GM12878 (cell line): ENCODE results near the gene IL20RA. TPM values are rescaled to one million over a fixed set of nuclear protein-coding genes. Genes with fewer than 3 reads are reported as not detected.

ENCODE experiments used
- ATAC-seq: fragments of 200-7000 bp; cut with Tn5 transposase; 3 replicates; pipeline ENCODE4 v1.9.1; 2020; ENCODE audit warnings: mild to moderate bottlenecking, moderate library complexity
- BruUV-seq: library from RNA; stranded (reverse); fragments of 400-500 nt; replicated peaks from 2 replicates; lab custom pipeline; 2021; lab: Mats Ljungman, UMichigan
- CTCF ChIA-PET: fragments of 300-600 bp; sonication (Branson Sonifier 250); formaldehyde crosslinking; extraction: SDS; loops from one replicate; lab custom pipeline; 2021; ENCODE audit warnings: inconsistent platforms; lab: Yijun Ruan, JAX
- POLR2A ChIA-PET: fragments of 350-600 bp; formaldehyde crosslinking; extraction: SDS; loops from one replicate; lab custom pipeline; 2021; ENCODE audit warnings: inconsistent platforms; lab: Charles Lee
- RAD21 ChIA-PET: fragments of 300-600 bp; sonication (Branson Sonifier 250); formaldehyde crosslinking; loops from one replicate; lab custom pipeline; 2023; ENCODE audit warnings: antibody characterized with exemption; ENCODE audit not compliant: unreplicated experiment; lab: Charles Lee
- SMC1A ChIA-PET: fragments of 300-600 bp; sonication (Branson Sonifier 250); formaldehyde crosslinking; loops from one replicate; lab custom pipeline; 2023; ENCODE audit not compliant: unreplicated experiment, uncharacterized antibody; lab: Charles Lee
- DNase-seq: peaks from one replicate; pipeline ENCODE4 v3.0.0-alpha.2; 2011; ENCODE audit warnings: low read depth, low spot score
- FAIRE-seq: peaks from 3 replicates; lab custom pipeline; 2011; peaks lifted over from hg19 to GRCh38; lab: Jason Lieb, UNC
- H2AFZ ChIP-seq: 2 replicates; pipeline ENCODE4 v1.6.0; 2011; ENCODE audit warnings: low read depth, low read length, control low read depth; ENCODE audit not compliant: control insufficient read depth
- H3K27ac ChIP-seq: 2 replicates; pipeline ENCODE4 v1.5.1; 2011; ENCODE audit warnings: control low read depth; ENCODE audit not compliant: control insufficient read depth, insufficient read depth
- H3K27me3 ChIP-seq, 2 experiments: replicated peaks in 1 of 2; 2 replicates each; pipeline versions ENCODE4 v1.6.0 to v1.6.1; 2011; ENCODE audit warnings: low read length in 1 of 2; ENCODE audit not compliant: control insufficient read depth in 2 of 2, insufficient read depth in 2 of 2
- H3K36me3 ChIP-seq, 2 experiments: 2 replicates each; pipeline ENCODE4 v1.5.1; 2011; ENCODE audit warnings: low read length in 1 of 2; ENCODE audit not compliant: control insufficient read depth in 2 of 2, insufficient read depth in 2 of 2
- H3K4me1 ChIP-seq: 2 replicates; pipeline ENCODE4 v1.6.1; 2011; ENCODE audit warnings: mild to moderate bottlenecking, low read length, moderate library complexity, mixed read lengths; ENCODE audit not compliant: control insufficient read depth, insufficient read depth
- H3K4me2 ChIP-seq: 2 replicates; pipeline ENCODE4 v1.6.0; 2011; ENCODE audit warnings: control low read depth; ENCODE audit not compliant: control insufficient read depth, insufficient read depth
- H3K4me3 ChIP-seq: fragments of 200-600 bp; sonication (generic); 2 replicates; pipeline ENCODE4 v1.5.1; 2016
- H3K79me2 ChIP-seq: 2 replicates; pipeline ENCODE4 v1.6.0; 2011; ENCODE audit warnings: low read length; ENCODE audit not compliant: control insufficient read depth, insufficient read depth
- H3K9ac ChIP-seq: 2 replicates; pipeline ENCODE4 v1.8.0; 2011; ENCODE audit warnings: low read length, control low read depth, mixed read lengths; ENCODE audit not compliant: control insufficient read depth, insufficient read depth
- H3K9me3 ChIP-seq: replicated peaks from 3 replicates; pipeline ENCODE4 v1.5.1; 2011; ENCODE audit warnings: mild to moderate bottlenecking, low read length; ENCODE audit not compliant: control insufficient read depth, insufficient read depth
- H4K20me1 ChIP-seq: 2 replicates; pipeline ENCODE4 v1.6.0; 2011; ENCODE audit not compliant: control insufficient read depth, insufficient read depth
- ASH2L ChIP-seq: fragments of 300-600, 200-600 bp; sonication (generic); IDR thresholded peaks from 2 replicates; pipeline ENCODE4 v1.6.1; 2017; ENCODE audit warnings: low read depth, mild to moderate bottlenecking, borderline replicate concordance
- CEBPB ChIP-seq, 2 experiments: fragments of 150-350 bp in 1 of 2; IDR thresholded peaks; 2 replicates each; pipeline ENCODE4 v1.6.1; 2012 to 2014; ENCODE audit warnings: low read depth in 2 of 2, low read length in 2 of 2, borderline replicate concordance in 1 of 2, inconsistent platforms in 1 of 2
- EED ChIP-seq: sonication (generic); IDR thresholded peaks from 2 replicates; pipeline ENCODE4 v1.6.1; 2016; ENCODE audit warnings: antibody characterized with exemption, low read depth
- EP300 ChIP-seq, 2 experiments: fragments of 150-350 bp in 1 of 2; IDR thresholded peaks; 2 replicates each; pipeline ENCODE4 v1.6.1; 2011 to 2012; ENCODE audit warnings: low read depth in 2 of 2, low read length in 2 of 2, borderline replicate concordance in 1 of 2, improper control_type of control experiment in 1 of 2, inconsistent platforms in 1 of 2; ENCODE audit not compliant: control insufficient read depth in 1 of 2
- ESRRA ChIP-seq: IDR thresholded peaks from 2 replicates; pipeline ENCODE4 v1.6.1; 2012; ENCODE audit warnings: mild to moderate bottlenecking, low read length, improper control_type of control experiment
- HDGF ChIP-seq: fragments of 450-650 bp; IDR thresholded peaks from 2 replicates; pipeline ENCODE4 v1.6.1; 2016; ENCODE audit warnings: antibody characterized with exemption
- IKZF2 ChIP-seq, 2 experiments: fragments of 450-650 bp; IDR thresholded peaks; 2 replicates each; pipeline ENCODE4 v1.6.1; 2017; ENCODE audit warnings: mild to moderate bottlenecking in 2 of 2, moderate library complexity in 2 of 2
- NR2C1 ChIP-seq: fragments of 450-650 bp; IDR thresholded peaks from 2 replicates; pipeline ENCODE4 v1.6.1; 2017; ENCODE audit warnings: antibody characterized with exemption, mild to moderate bottlenecking, moderate library complexity
- NRF1 ChIP-seq: conservative IDR thresholded peaks from 2 replicates; pipeline ENCODE4 v1.6.1; 2011; ENCODE audit warnings: mild to moderate bottlenecking, low read depth, low read length, improper control_type of control experiment
- RCOR1 ChIP-seq: conservative IDR thresholded peaks from 2 replicates; pipeline ENCODE4 v1.6.1; 2012; ENCODE audit warnings: low read depth, low read length, improper control_type of control experiment
- RELA ChIP-seq: fragments of 450-650 bp; IDR thresholded peaks from 2 replicates; pipeline ENCODE4 v1.8.0; 2014; ENCODE audit warnings: borderline replicate concordance; ENCODE audit not compliant: partially characterized antibody
- RUNX3 ChIP-seq: IDR thresholded peaks from 2 replicates; pipeline ENCODE4 v1.6.1; 2012; ENCODE audit warnings: low read length, inconsistent platforms
- SIN3A ChIP-seq: IDR thresholded peaks from 2 replicates; pipeline ENCODE4 v1.6.1; 2012; ENCODE audit warnings: low read depth, low read length, improper control_type of control experiment
- SMARCA5 ChIP-seq: fragments of 450-650 bp; IDR thresholded peaks from 2 replicates; pipeline ENCODE4 v1.6.1; 2017; ENCODE audit warnings: mild to moderate bottlenecking
- TCF7 ChIP-seq: IDR thresholded peaks from 2 replicates; pipeline ENCODE4 v1.6.1; 2014; ENCODE audit warnings: antibody characterized with exemption, borderline replicate concordance
- ZNF24 ChIP-seq: fragments of 450-650 bp; IDR thresholded peaks from 2 replicates; pipeline ENCODE4 v1.6.1; 2017; ENCODE audit warnings: antibody characterized with exemption, mild to moderate bottlenecking
- WGBS: methylation state at CpG from one replicate; pipeline ENCODE4 v1.1.6; 2016; ENCODE audit warnings: low lambda C conversion rate; ENCODE audit not compliant: insufficient replicate concordance, insufficient coverage; ENCODE audit errors: missing lambda C conversion rate; 5-methylcytosine and 5-hydroxymethylcytosine counted together
- in situ Hi-C: fragments of 300-500 bp; cut with MboI; formaldehyde crosslinking; loops from 9 replicates; pipeline ENCODE4 v1.14.3; 2018; ENCODE audit warnings: mixed read lengths
- intact Hi-C: fragments of 100-400 bp; cut with micrococcal nuclease; formaldehyde crosslinking; loops from one replicate; pipeline ENCODE4 v1.14.2; 2022; ENCODE audit not compliant: unreplicated experiment
- polyA plus RNA-seq, 11 experiments: library from polyadenylated mRNA; depleted of rRNA in 4 of 11; unstranded in 6 of 11; stranded (reverse) in 5 of 11; fragments of >200 nt; fragmentation: Nextera tagmentation in 4 of 11; fragmentation: Illumina TruSeq in 1 of 11; extraction: Ambion mirVana in 4 of 11; extraction: Trizol in 1 of 11; gene quantifications; 1 replicate in 1 of 11; 2 replicates in 10 of 11; pipeline versions ENCODE4 v1.2.1 to v1.2.3, GENCODE V29; 2011 to 2016; ENCODE audit warnings: inconsistent platforms in 2 of 11, missing spikeins in 2 of 11, low read depth in 1 of 11
- total RNA-seq, 4 experiments: library from RNA; depleted of rRNA in 3 of 4; stranded (reverse); fragments of >200 nt in 3 of 4; fragmentation: Illumina TruSeq in 1 of 4; extraction: Trizol in 1 of 4; gene quantifications; 2 replicates each; pipeline versions ENCODE4 v1.2.1 to v1.2.3, GENCODE V29; 2013 to 2021
- TF ChIP-seq, protein P1 (sequence below): fragments of 450-650 bp; formaldehyde crosslinking; IDR thresholded peaks from 2 replicates; pipeline ENCODE4 v1.4.0; 2022; ENCODE audit warnings: mild to moderate bottlenecking, moderate library complexity
- TF ChIP-seq, protein P2 (sequence below): fragments of 450-650 bp; IDR thresholded peaks from 2 replicates; pipeline ENCODE4 v1.6.1; 2017; ENCODE audit warnings: antibody characterized with exemption, mild to moderate bottlenecking, moderate library complexity
- TF ChIP-seq, protein P3 (sequence below): IDR thresholded peaks from 2 replicates; pipeline ENCODE4 v1.6.1; 2012; ENCODE audit warnings: low read depth, low read length, improper control_type of control experiment

IL20RA gene
- total and polyA plus RNA-seq, 10 of the 15 experiments (the other 5 are each of a cell fraction or from before 2014, with no cell fraction given), result 0.02 to 0.16 (median 0.09) TPM; not detected in 3

DNA sequence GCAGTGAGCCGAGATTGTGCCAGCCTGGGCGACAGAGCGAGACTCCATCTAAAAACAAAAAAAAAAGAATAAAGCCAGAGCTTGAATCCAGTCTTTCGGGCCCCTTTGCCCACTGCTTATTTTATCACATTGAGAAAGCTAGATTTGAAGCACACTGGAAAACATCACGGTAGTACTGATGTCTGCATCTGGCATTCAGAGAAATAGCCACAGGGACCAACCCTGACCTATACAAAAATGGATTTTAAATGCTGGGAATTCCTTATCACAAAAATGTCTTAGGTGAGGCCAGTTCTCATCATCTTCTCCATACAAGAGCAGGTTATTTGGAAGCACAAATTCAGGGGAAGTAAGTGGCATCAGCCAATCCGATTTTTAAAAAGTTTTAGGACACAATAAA lies 73.2 kb downstream of the IL20RA start:
- ChIA-PET SMC1A (interaction anchor here (0.6 to 3.4 kb wide), 5 partner anchors 8 to 1575 kb away, joined by 3 to 13 read pairs (median 3); no protein-coding TSS in a partner anchor), RAD21 (interaction anchor here (1.1 to 1.4 kb wide), 3 partner anchors 123 to 666 kb away, joined by 3 read pairs; no protein-coding TSS in a partner anchor), CTCF (interaction anchor here (0.9 to 2.0 kb wide), 4 partner anchors 72 to 343 kb away, joined by 3 to 10 read pairs (median 4); no protein-coding TSS in a partner anchor), POLR2A (no interaction called here)
- Histone ChIP-seq H3K36me3 (no peaks in the 10 kb centered on the region), H3K9ac (no peak overlapping the region), H3K27ac (no peak overlapping the region), H2AFZ (no peak overlapping the region), H3K4me3 (no peak overlapping the region), H3K4me2 (no peak overlapping the region), H4K20me1 (no peaks in the 10 kb centered on the region), H3K9me3 (no peaks in the 10 kb centered on the region), H3K79me2 (no peaks in the 10 kb centered on the region), H3K27me3 (no peaks in the 10 kb centered on the region), H3K4me1 (no peaks in the 10 kb centered on the region)
- intact Hi-C loops, result no loop called here
- in situ Hi-C loops, result no loop called here
- no TSS peak for BruUV-seq
- ATAC-seq, result no peak
- 39% methylated on average over 6 of the region's 6 CpGs for WGBS
- no peak for DNase-seq
- no peak for FAIRE-seq
- TF ChIP-seq EED (no peak), SIN3A (no peak), EP300 (IDR thresholded peaks at IDR 0.05; ENCODE audit: borderline replicate concordance in 1 of 2, control insufficient read depth in 1 of 2, low read depth in 2 of 2, low read length in 2 of 2) (no peak), IKZF2 (IDR thresholded peaks at IDR 0.05) (no peak), HDGF (no peak), ASH2L (no peak), NR2C1 (no peak), NRF1 (no peak), RUNX3 (no peak), TCF7 (no peak), SMARCA5 (no peak), RELA (no peak), RCOR1 (no peak), CEBPB (IDR thresholded peaks at IDR 0.05; ENCODE audit: borderline replicate concordance in 1 of 2, low read depth in 2 of 2, low read length in 2 of 2) (no peak), ESRRA (no peak), ZNF24 (no peak)
- TF ChIP-seq, protein P1, sequence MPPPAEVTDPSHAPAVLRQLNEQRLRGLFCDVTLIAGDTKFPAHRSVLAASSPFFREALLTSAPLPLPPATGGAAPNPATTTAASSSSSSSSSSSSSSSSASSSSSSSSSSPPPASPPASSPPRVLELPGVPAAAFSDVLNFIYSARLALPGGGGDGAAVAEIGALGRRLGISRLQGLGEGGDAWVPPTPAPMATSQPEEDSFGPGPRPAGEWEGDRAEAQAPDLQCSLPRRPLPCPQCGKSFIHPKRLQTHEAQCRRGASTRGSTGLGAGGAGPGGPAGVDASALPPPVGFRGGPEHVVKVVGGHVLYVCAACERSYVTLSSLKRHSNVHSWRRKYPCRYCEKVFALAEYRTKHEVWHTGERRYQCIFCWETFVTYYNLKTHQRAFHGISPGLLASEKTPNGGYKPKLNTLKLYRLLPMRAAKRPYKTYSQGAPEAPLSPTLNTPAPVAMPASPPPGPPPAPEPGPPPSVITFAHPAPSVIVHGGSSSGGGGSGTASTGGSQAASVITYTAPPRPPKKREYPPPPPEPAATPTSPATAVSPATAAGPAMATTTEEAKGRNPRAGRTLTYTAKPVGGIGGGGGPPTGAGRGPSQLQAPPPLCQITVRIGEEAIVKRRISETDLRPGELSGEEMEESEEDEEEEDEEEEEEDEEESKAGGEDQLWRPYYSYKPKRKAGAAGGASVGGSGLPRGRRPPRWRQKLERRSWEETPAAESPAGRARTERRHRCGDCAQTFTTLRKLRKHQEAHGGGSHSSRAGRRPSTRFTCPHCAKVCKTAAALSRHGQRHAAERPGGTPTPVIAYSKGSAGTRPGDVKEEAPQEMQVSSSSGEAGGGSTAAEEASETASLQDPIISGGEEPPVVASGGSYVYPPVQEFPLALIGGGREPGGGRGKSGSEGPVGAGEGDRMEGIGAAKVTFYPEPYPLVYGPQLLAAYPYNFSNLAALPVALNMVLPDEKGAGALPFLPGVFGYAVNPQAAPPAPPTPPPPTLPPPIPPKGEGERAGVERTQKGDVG, result no peak
- TF ChIP-seq, protein P2, sequence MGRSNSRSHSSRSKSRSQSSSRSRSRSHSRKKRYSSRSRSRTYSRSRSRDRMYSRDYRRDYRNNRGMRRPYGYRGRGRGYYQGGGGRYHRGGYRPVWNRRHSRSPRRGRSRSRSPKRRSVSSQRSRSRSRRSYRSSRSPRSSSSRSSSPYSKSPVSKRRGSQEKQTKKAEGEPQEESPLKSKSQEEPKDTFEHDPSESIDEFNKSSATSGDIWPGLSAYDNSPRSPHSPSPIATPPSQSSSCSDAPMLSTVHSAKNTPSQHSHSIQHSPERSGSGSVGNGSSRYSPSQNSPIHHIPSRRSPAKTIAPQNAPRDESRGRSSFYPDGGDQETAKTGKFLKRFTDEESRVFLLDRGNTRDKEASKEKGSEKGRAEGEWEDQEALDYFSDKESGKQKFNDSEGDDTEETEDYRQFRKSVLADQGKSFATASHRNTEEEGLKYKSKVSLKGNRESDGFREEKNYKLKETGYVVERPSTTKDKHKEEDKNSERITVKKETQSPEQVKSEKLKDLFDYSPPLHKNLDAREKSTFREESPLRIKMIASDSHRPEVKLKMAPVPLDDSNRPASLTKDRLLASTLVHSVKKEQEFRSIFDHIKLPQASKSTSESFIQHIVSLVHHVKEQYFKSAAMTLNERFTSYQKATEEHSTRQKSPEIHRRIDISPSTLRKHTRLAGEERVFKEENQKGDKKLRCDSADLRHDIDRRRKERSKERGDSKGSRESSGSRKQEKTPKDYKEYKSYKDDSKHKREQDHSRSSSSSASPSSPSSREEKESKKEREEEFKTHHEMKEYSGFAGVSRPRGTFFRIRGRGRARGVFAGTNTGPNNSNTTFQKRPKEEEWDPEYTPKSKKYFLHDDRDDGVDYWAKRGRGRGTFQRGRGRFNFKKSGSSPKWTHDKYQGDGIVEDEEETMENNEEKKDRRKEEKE, result no peak
- TF ChIP-seq, protein P3, sequence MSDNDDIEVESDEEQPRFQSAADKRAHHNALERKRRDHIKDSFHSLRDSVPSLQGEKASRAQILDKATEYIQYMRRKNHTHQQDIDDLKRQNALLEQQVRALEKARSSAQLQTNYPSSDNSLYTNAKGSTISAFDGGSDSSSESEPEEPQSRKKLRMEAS, result no peak
